ENCODE measurements around the gene SYNJ1.

SYNJ1 gene

GRCh38 chr21:32712043-32712442 lies 15.8 kb downstream of the SYNJ1 start:
- DNase-seq (ENCODE audit: low read depth) = peak; percentile 89
- TF ChIP-seq CTCF (IDR thresholded peaks at IDR 0.05; ENCODE audit: insufficient read depth, low read depth, low read length, missing control alignments) = no peak
- H3K4me3 ChIP-seq (ENCODE audit: low read depth, low read length) = no peak overlapping the region

- DNase-seq (ENCODE audit: low read depth) = no peak
- no peak overlapping the region for H3K4me3 ChIP-seq (ENCODE audit: low read depth, low read length)
- no peak for TF ChIP-seq CTCF (IDR thresholded peaks at IDR 0.05; ENCODE audit: insufficient read depth, low read depth, low read length, missing control alignments)
Measured at GRCh38 chr21:32710987-32711386, 16.8 kb downstream of the SYNJ1 start.

- no peak overlapping the region for H3K4me3 ChIP-seq (ENCODE audit: low read depth, low read length)
- no peak for DNase-seq (ENCODE audit: low read depth)
- TF ChIP-seq CTCF (IDR thresholded peaks at IDR 0.05; ENCODE audit: insufficient read depth, low read depth, low read length, missing control alignments) = no peak
Measured at GRCh38 chr21:32710069-32710784, 17.6 kb downstream of the SYNJ1 start.

GRCh38 chr21:32708069-32708468 lies 19.7 kb downstream of the SYNJ1 start:
- TF ChIP-seq CTCF (IDR thresholded peaks at IDR 0.05; ENCODE audit: insufficient read depth, low read depth, low read length, missing control alignments) = no peak
- DNase-seq (ENCODE audit: low read depth) = no peak
- H3K4me3 ChIP-seq (ENCODE audit: low read depth, low read length) = no peak overlapping the region

GRCh38 chr21:32705901-32706300 lies 21.9 kb downstream of the SYNJ1 start:
- DNase-seq (ENCODE audit: low read depth) = no peak
- no peak overlapping the region for H3K4me3 ChIP-seq (ENCODE audit: low read depth, low read length)
- TF ChIP-seq CTCF (IDR thresholded peaks at IDR 0.05; ENCODE audit: insufficient read depth, low read depth, low read length, missing control alignments) = no peak

GRCh38 chr21:32705139-32705538 lies 22.7 kb downstream of the SYNJ1 start:
- TF ChIP-seq CTCF (IDR thresholded peaks at IDR 0.05; ENCODE audit: insufficient read depth, low read depth, low read length, missing control alignments) = no peak
- H3K4me3 ChIP-seq (ENCODE audit: low read depth, low read length) = no peak overlapping the region
- DNase-seq (ENCODE audit: low read depth) = no peak

- DNase-seq (ENCODE audit: low read depth) = peak; percentile 4
- H3K4me3 ChIP-seq (ENCODE audit: low read depth, low read length) = no peak overlapping the region
- TF ChIP-seq CTCF (IDR thresholded peaks at IDR 0.05; ENCODE audit: insufficient read depth, low read depth, low read length, missing control alignments) = no peak
Measured at GRCh38 chr21:32702702-32703101, 25.1 kb downstream of the SYNJ1 start.
